GM23338 (cell line): ENCODE results near the gene KCNJ10. TPM values are rescaled to one million over a fixed set of nuclear protein-coding genes. Genes with fewer than 3 reads are reported as not detected.

Experiments
- ATAC-seq: fragments of 200-7000 bp; cut with Tn5 transposase; 3 replicates; pipeline ENCODE4 v1.9.1; 2020
- DNase-seq: peaks from one replicate; pipeline ENCODE4 v3.0.0-alpha.2; 2015; ENCODE audit warnings: low spot score
- H2AFZ ChIP-seq: fragments of 200-600 bp; sonication (generic); 2 replicates; pipeline ENCODE4 v1.8.0; 2016; ENCODE audit warnings: antibody characterized with exemption, mild to moderate bottlenecking, moderate library complexity
- H3F3A ChIP-seq: fragments of 200-600 bp; sonication (generic); replicated peaks from 2 replicates; pipeline ENCODE4 v1.8.0; 2017; ENCODE audit warnings: antibody characterized with exemption, mixed run types, low read depth
- H3K27ac ChIP-seq: fragments of 200-600 bp; sonication (generic); 2 replicates; pipeline ENCODE4 v1.6.1; 2016; ENCODE audit warnings: low read depth
- H3K27me3 ChIP-seq: fragments of 200-600 bp; sonication (generic); 2 replicates; pipeline ENCODE4 v1.8.0; 2016; ENCODE audit warnings: mild to moderate bottlenecking, mixed run types, moderate library complexity; ENCODE audit not compliant: insufficient read depth
- H3K36me3 ChIP-seq: fragments of 200-600 bp; sonication (generic); 2 replicates; pipeline ENCODE4 v1.8.0; 2016; ENCODE audit warnings: mild to moderate bottlenecking; ENCODE audit not compliant: insufficient read depth
- H3K4me1 ChIP-seq: fragments of 200-600 bp; sonication (generic); 2 replicates; pipeline ENCODE4 v1.8.0; 2016; ENCODE audit warnings: mild to moderate bottlenecking, moderate library complexity; ENCODE audit not compliant: insufficient read depth
- H3K4me2 ChIP-seq: fragments of 200-600 bp; sonication (generic); 2 replicates; pipeline ENCODE4 v1.7.1; 2017; ENCODE audit warnings: mixed run types
- H3K4me3 ChIP-seq: fragments of 200-600 bp; sonication (generic); 2 replicates; pipeline ENCODE4 v1.6.1; 2016; ENCODE audit warnings: mixed run types
- H3K79me2 ChIP-seq: fragments of 200-600 bp; sonication (generic); replicated peaks from 2 replicates; pipeline ENCODE4 v1.8.0; 2017; ENCODE audit warnings: mild to moderate bottlenecking; ENCODE audit not compliant: insufficient read depth
- H3K9me2 ChIP-seq: fragments of 200-600 bp; sonication (generic); 2 replicates; pipeline ENCODE4 v1.8.0; 2017; ENCODE audit not compliant: insufficient read depth
- H4K20me1 ChIP-seq: fragments of 200-600 bp; sonication (generic); replicated peaks from 2 replicates; pipeline ENCODE4 v1.8.0; 2017; ENCODE audit warnings: mild to moderate bottlenecking; ENCODE audit not compliant: insufficient read depth
- H3K27ac Mint-ChIP-seq: 2 replicates; pipeline ENCODE4 v1.8.0; 2020; ENCODE audit warnings: inconsistent platforms, mild to moderate bottlenecking, moderate library complexity, mixed read lengths
- H3K27me3 Mint-ChIP-seq: 3 replicates; pipeline ENCODE4 v1.8.0; 2022; ENCODE audit warnings: low read depth, mild to moderate bottlenecking, moderate library complexity, mixed read lengths, inconsistent platforms; ENCODE audit not compliant: insufficient read depth, poor library complexity
- H3K36me3 Mint-ChIP-seq: 3 replicates; pipeline ENCODE4 v1.8.0; 2021; ENCODE audit warnings: low read depth, mild to moderate bottlenecking, inconsistent platforms, moderate library complexity, mixed read lengths
- H3K4me1 Mint-ChIP-seq: 3 replicates; pipeline ENCODE4 v1.8.0; 2020; ENCODE audit warnings: mild to moderate bottlenecking, inconsistent platforms, mixed read lengths
- H3K4me3 Mint-ChIP-seq: 3 replicates; pipeline ENCODE4 v1.8.0; 2021; ENCODE audit warnings: moderate library complexity, mild to moderate bottlenecking, inconsistent platforms, mixed read lengths
- H3K9me3 Mint-ChIP-seq: 3 replicates; pipeline ENCODE4 v1.8.0; 2020; ENCODE audit warnings: moderate library complexity, mild to moderate bottlenecking, inconsistent platforms, mixed read lengths
- CREB1 ChIP-seq: fragments of 250-450 bp; sonication (Bioruptor Pico); IDR thresholded peaks from 2 replicates; pipeline ENCODE4 v1.5.0; 2020; ENCODE audit warnings: low read depth, mild to moderate bottlenecking, moderate library complexity
- EZH2 ChIP-seq: fragments of 200-600 bp; sonication (generic); IDR thresholded peaks from one replicate; pipeline ENCODE4 v1.8.0; 2017; ENCODE audit warnings: antibody characterized with exemption, mild to moderate bottlenecking, low read depth; ENCODE audit not compliant: unreplicated experiment
- REST ChIP-seq: IDR thresholded peaks from one replicate; pipeline ENCODE4 v1.6.1; 2018; ENCODE audit warnings: antibody characterized with exemption; ENCODE audit not compliant: unreplicated experiment
- STAT1 ChIP-seq: IDR thresholded peaks from one replicate; pipeline ENCODE4 v1.6.1; 2016; ENCODE audit warnings: antibody characterized with exemption; ENCODE audit not compliant: unreplicated experiment
- ZNF114 ChIP-seq: fragments of 250-450 bp; sonication (Bioruptor Pico); IDR thresholded peaks from 2 replicates; pipeline ENCODE4 v1.5.0; 2020; ENCODE audit warnings: mild to moderate bottlenecking, moderate library complexity
- ZNF331 ChIP-seq: fragments of 250-450 bp; sonication (Bioruptor Pico); IDR thresholded peaks from 2 replicates; pipeline ENCODE4 v1.5.0; 2020; ENCODE audit warnings: low read depth, mild to moderate bottlenecking, moderate library complexity
- polyA plus RNA-seq: library from polyadenylated mRNA; unstranded; fragments of >200 nt; fragmentation: Nextera tagmentation; extraction: Ambion mirVana; gene quantifications from 2 replicates; pipeline ENCODE4 v1.2.1, GENCODE V29; 2016
- total RNA-seq: library from RNA; depleted of rRNA; stranded (reverse); fragments of >200 nt; shearing (Covaris generic); gene quantifications from 2 replicates; pipeline ENCODE4 v1.2.3, GENCODE V29; 2014
- TF ChIP-seq, protein P1 (sequence below): fragments of 250-450 bp; sonication (Bioruptor Pico); IDR thresholded peaks from 2 replicates; pipeline ENCODE4 v1.5.0; 2020; ENCODE audit warnings: mild to moderate bottlenecking, moderate library complexity

KCNJ10 gene
- total and polyA plus RNA-seq, 2 experiments from 2014 or later, result 1.4 to 2.8 TPM

GRCh38 chr1:160094291-160094625 lies 24.3 kb upstream of the KCNJ10 start (continued):
- TF ChIP-seq, protein P1, sequence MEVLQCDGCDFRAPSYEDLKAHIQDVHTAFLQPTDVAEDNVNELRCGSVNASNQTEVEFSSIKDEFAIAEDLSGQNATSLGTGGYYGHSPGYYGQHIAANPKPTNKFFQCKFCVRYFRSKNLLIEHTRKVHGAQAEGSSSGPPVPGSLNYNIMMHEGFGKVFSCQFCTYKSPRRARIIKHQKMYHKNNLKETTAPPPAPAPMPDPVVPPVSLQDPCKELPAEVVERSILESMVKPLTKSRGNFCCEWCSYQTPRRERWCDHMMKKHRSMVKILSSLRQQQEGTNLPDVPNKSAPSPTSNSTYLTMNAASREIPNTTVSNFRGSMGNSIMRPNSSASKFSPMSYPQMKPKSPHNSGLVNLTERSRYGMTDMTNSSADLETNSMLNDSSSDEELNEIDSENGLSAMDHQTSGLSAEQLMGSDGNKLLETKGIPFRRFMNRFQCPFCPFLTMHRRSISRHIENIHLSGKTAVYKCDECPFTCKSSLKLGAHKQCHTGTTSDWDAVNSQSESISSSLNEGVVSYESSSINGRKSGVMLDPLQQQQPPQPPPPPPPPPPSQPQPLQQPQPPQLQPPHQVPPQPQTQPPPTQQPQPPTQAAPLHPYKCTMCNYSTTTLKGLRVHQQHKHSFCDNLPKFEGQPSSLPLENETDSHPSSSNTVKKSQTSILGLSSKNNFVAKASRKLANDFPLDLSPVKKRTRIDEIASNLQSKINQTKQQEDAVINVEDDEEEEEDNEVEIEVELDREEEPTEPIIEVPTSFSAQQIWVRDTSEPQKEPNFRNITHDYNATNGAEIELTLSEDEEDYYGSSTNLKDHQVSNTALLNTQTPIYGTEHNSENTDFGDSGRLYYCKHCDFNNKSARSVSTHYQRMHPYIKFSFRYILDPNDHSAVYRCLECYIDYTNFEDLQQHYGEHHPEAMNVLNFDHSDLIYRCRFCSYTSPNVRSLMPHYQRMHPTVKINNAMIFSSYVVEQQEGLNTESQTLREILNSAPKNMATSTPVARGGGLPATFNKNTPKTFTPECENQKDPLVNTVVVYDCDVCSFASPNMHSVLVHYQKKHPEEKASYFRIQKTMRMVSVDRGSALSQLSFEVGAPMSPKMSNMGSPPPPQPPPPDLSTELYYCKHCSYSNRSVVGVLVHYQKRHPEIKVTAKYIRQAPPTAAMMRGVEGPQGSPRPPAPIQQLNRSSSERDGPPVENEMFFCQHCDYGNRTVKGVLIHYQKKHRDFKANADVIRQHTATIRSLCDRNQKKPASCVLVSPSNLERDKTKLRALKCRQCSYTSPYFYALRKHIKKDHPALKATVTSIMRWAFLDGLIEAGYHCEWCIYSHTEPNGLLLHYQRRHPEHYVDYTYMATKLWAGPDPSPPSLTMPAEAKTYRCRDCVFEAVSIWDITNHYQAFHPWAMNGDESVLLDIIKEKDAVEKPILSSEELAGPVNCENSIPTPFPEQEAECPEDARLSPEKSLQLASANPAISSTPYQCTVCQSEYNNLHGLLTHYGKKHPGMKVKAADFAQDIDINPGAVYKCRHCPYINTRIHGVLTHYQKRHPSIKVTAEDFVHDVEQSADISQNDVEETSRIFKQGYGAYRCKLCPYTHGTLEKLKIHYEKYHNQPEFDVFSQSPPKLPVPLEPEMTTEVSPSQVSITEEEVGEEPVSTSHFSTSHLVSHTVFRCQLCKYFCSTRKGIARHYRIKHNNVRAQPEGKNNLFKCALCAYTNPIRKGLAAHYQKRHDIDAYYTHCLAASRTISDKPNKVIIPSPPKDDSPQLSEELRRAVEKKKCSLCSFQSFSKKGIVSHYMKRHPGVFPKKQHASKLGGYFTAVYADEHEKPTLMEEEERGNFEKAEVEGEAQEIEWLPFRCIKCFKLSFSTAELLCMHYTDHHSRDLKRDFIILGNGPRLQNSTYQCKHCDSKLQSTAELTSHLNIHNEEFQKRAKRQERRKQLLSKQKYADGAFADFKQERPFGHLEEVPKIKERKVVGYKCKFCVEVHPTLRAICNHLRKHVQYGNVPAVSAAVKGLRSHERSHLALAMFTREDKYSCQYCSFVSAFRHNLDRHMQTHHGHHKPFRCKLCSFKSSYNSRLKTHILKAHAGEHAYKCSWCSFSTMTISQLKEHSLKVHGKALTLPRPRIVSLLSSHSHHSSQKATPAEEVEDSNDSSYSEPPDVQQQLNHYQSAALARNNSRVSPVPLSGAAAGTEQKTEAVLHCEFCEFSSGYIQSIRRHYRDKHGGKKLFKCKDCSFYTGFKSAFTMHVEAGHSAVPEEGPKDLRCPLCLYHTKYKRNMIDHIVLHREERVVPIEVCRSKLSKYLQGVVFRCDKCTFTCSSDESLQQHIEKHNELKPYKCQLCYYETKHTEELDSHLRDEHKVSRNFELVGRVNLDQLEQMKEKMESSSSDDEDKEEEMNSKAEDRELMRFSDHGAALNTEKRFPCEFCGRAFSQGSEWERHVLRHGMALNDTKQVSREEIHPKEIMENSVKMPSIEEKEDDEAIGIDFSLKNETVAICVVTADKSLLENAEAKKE (CRISPR knock-in tag), result no peak

DNA sequence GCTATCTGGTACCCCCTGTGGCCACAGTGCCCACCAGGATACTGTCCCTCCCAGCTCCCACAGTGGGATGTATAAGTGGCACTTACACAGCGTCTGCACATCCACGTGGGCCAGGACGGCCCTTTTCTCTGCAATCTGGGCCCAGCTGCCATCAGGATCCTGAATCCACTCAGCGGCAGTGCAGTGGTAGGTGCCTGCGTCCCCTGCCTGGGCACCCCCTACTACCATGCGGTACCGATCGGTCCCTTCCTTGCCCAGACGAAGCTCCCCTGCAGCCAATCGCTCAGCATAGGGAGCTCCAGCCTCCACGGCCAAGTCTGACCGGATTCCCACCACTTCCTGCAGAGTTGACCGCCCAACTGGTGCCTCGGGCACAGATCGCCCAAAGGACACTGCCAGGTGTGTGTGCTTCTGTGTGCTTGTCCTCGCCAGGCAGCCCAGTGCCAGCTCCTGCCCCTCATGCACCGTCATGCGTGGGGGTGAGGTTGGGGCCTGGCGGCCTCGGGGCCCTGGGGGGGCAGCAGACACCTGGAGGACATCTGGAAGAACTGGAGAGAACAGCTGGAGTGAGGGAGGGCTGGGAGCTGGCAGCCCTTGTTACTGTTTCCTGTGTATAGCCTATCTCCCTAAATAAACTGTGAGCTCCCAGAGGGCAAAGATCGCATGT lies 23.8 kb upstream of the KCNJ10 start:
- no peak overlapping the region for H3K27ac Mint-ChIP-seq
- no peak overlapping the region for H3K4me3 Mint-ChIP-seq
- H3K27ac ChIP-seq, result no peak overlapping the region

More for the DNA sequence above, 23.8 kb upstream of the KCNJ10 start:
- no peaks in the 10 kb centered on the region; the same call in 2 of the 3 replicates for H3K9me3 Mint-ChIP-seq
- no peaks in the 10 kb centered on the region for H3K9me2 ChIP-seq
- DNase-seq (no peak), ATAC-seq (no peak)
- peaks cover 39% of the 10 kb centered on the region for H3K4me1 Mint-ChIP-seq
- no peaks in the 10 kb centered on the region for H3K27me3 ChIP-seq
- H3K27me3 Mint-ChIP-seq, result peaks cover 7% of the 10 kb centered on the region
- H3K79me2 ChIP-seq, result peaks cover 37% of the 10 kb centered on the region
- peaks cover 39% of the 10 kb centered on the region for H3K36me3 Mint-ChIP-seq
- H3K4me1 ChIP-seq, result peaks cover 31% of the 10 kb centered on the region
- H2AFZ ChIP-seq, result no peak overlapping the region
- no peaks in the 10 kb centered on the region; the same call in 1 of the 2 replicates for H3F3A ChIP-seq
- no peak for TF ChIP-seq EZH2
- TF ChIP-seq CREB1 (CRISPR knock-in tag), result no peak
- TF ChIP-seq ZNF114 (CRISPR knock-in tag), result no peak
- no peak for TF ChIP-seq ZNF331 (CRISPR knock-in tag)
- no peak for TF ChIP-seq REST
- TF ChIP-seq STAT1, result no peak
- H3K4me3 ChIP-seq, result no peak overlapping the region
- peaks cover 7% of the 10 kb centered on the region for H3K36me3 ChIP-seq
- no peaks in the 10 kb centered on the region; the same call in 1 of the 2 replicates for H4K20me1 ChIP-seq
- H3K4me2 ChIP-seq, result no peak overlapping the region
